GM13976 (cell line): ENCODE results near the gene RAB15.

Experiments
- DNase-seq: peaks from one replicate; pipeline ENCODE4 v3.0.0; 2012; ENCODE audit warnings: low spot score
- in situ Hi-C: fragments of 300-500 bp; cut with MboI; formaldehyde crosslinking; loops from one replicate; pipeline ENCODE4 v1.12.0; 2022; ENCODE audit warnings: low sequenced_read_pairs, mixed read lengths, inconsistent platforms; ENCODE audit not compliant: unreplicated experiment
- TF ChIP-seq, protein P1 (sequence below): IDR thresholded peaks from 2 replicates; pipeline ENCODE4 v1.5.1; 2012; ENCODE audit warnings: borderline replicate concordance, mild to moderate bottlenecking; ENCODE audit not compliant: insufficient read depth; ENCODE audit errors: extremely low read depth, missing control alignments, control extremely low read depth

Gene RAB15

DNA sequence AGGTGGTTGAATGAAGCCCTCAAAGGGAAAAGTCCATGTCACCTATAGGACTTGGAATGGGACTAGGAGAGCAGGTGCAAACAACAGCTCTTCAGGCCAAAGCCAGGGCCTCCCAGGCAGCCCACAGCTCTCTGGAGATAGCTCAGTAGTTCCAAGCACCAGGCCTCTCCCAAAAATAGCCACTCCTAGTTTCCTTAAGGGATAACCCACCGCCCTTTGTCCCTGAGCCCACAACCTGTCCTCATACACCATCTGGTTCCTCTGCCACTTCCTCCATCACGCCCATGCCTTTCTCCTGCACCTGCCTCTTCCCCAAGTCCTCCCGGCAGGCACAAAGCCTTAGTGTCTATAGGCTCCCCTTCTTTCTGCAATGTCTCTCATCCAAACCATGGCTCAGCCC, 2.1 kb downstream of the RAB15 start:
- no peak for DNase-seq
- in situ Hi-C loops = no loop called here
- TF ChIP-seq, protein P1, sequence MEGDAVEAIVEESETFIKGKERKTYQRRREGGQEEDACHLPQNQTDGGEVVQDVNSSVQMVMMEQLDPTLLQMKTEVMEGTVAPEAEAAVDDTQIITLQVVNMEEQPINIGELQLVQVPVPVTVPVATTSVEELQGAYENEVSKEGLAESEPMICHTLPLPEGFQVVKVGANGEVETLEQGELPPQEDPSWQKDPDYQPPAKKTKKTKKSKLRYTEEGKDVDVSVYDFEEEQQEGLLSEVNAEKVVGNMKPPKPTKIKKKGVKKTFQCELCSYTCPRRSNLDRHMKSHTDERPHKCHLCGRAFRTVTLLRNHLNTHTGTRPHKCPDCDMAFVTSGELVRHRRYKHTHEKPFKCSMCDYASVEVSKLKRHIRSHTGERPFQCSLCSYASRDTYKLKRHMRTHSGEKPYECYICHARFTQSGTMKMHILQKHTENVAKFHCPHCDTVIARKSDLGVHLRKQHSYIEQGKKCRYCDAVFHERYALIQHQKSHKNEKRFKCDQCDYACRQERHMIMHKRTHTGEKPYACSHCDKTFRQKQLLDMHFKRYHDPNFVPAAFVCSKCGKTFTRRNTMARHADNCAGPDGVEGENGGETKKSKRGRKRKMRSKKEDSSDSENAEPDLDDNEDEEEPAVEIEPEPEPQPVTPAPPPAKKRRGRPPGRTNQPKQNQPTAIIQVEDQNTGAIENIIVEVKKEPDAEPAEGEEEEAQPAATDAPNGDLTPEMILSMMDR = no peak

DNA sequence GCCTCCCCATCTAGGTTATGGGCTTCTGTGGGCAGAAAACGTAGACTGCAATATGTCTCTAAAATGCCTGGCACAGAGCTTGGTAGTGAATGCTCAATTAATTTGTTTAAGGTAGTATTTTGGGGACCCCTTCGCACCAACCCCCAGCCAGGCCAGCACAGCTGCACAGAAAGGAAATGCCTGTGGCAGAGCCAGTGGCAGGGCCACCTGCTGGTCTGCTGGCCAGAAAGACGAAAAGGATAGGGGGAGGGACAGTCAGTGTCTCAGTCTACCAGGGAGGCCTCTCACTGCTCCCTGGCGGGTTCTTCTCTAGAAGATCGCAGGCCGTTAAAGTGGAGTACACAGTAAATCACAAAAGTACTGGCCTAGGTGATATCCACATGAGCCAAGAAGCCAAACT, 3.5 kb downstream of the RAB15 start:
- in situ Hi-C loops = no loop called here
- no peak for DNase-seq
- TF ChIP-seq, protein P1 = no peak

DNA sequence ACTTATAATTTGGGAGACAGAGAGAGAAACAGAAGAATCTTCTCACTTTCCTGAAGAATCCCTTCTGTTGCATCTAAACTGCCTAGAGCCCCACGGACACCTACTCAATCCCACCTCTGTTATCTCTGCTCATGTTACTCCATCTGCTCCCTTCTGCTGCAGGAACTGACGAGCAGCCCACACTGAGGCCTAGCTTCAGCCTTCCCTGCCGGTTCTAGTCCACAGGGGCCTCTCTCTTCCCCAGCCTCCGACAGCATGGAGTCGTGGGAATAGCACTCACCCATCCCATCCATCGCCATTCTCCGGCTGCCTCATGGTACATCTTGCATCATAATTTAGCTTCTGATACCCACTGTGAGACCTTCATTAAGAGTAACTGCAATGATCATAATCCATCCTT, 4.0 kb downstream of the RAB15 start:
- TF ChIP-seq, protein P1 = no peak
- no peak for DNase-seq
- in situ Hi-C loops = no loop called here

DNA sequence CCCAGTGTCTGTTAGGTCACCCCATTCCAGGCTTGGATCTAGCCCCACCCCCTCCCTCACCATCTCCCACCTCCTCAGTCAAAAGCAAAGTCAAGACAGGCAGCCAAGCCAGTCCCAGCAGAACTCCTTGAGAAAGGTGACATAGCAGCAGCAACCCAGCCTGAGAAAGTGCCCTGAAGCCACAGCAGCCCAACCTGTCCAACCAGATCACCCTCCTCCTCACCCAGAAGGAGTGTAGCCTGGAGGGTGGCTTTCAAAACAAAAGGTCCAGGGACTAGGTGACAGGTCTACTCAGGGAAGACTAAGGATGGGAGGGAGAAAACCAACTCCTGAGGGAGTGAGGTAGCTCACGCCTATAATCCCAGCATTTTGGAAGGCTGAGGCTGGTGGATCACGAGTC, 5.2 kb downstream of the RAB15 start:
- in situ Hi-C loops = no loop called here
- DNase-seq = no peak
- TF ChIP-seq, protein P1 = no peak

DNA sequence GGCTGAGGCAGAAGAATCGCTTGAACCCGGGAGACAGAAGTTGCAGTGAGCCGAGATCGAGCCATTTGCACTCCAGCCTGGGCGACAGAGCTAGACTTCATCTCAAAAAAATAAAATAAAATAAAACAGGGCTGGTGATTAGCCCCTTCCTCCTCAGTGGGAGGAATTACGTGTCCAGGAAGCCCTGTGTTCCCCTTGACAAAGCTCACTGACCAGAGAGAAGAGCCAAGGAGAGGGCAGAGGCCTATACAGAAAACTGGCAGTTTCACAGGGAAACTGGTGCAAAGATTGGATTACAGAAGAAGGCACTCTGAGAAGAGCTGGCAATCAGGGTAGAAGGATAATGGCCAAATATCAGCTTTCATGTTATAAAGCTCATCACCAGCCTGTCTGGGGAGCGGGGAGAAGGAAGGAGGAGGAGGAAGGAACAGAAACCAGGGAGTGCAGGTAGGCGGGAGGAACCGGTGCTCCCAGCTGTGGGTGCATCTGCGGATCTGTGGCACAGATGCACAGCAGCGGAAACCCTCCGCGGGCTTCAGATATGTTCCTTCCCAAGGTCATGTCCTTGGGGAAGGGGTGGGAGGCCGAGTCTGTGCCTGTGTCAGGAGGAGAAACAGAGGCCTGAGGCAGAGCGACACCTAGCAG, 6.7 kb downstream of the RAB15 start:
- TF ChIP-seq, protein P1 = no peak
- DNase-seq = no peak
- in situ Hi-C loops = no loop called here

DNA sequence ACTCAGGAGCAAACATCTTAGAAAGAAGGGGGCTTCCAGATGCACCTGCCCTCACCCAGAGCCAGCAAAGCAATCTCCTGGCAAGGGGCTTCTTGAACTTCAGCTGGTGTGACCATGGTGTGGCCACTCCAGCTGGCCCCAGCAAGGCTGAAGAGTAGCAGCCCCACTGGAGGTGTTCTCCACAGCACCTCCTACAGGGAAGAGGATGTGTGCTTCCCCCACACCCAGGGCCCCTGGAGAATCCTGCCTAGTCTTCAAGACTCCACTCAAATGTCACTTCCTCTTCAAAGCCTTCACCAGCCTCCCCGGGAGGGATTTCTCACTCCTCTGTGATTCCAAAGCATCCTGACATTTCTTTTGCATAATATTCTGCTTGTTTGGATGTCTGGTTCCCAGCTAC, 8.5 kb downstream of the RAB15 start:
- DNase-seq = no peak
- in situ Hi-C loops = no loop called here
- TF ChIP-seq, protein P1 = no peak
